HG02642 (cell line): Measurements from ENCODE around the gene DPY19L1.
"Not testable (repeated sequence)": the region's sequence is repeated elsewhere in the genome, so short reads cannot be mapped to it uniquely, and the experiment has no call there.

Source experiments
- ATAC-seq: cut with Tn5 transposase; IDR thresholded peaks from one replicate; pipeline ENCODE4 v1.9.1; 2021; ENCODE audit warnings: mild to moderate bottlenecking; ENCODE audit not compliant: unreplicated experiment, poor library complexity

The DPY19L1 gene

DNA sequence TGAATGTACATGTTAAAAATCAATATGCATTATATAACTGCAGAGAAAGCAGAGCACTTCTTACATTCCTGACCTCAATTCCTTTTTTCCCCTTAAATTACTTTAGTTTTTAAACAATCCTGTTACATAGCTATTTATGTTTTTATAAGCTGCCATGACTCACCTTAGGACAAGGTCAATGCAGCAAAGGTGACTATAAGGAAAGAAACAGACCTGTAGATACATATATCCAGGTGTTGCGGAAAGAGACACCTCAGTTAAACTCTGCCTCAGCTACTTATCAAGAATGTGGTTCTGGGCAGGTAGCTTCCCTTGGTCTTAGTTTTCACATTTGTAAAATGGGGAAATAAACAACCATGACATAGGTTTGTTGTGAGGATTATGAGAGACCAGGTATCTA lies 105.5 kb downstream of the DPY19L1 start:
- no peak for ATAC-seq

DNA sequence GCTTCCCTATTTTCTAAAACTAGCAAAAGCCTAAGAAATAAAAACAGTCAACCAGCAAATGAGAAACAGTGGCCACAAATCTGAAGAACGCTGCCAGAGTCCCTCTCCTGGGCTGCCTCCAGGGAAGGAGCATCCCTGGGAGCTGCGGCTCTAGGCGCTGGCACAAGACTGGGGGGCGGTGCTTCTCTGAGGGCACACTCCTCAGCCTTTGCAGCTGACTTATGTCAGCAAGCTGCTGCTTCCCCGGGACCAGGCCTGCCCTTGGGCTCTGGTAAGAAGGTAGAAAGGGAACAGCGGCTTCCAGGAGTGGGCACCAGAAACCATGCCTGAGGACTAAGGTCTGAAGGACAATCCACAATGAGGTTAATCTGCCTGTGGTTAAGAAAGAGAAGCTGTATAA lies 107.5 kb downstream of the DPY19L1 start:
- ATAC-seq: not testable (repeated sequence)

DNA sequence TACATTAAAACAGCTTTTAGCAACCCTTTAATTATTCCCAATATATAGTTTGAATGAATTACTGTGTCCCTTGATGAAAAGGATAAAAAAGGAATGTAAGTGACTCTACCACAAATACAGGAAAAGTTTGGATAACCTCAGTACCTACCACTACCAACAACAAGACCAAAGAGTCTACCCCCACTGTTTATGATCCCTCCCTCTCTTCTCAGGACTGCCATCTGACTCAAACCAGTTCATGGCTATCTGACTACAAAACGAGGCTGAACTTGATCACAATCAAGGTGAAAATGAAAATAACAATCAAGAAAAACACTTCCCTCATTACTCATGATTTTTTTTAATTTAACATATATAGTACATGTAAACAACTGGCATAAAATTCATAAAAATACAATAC lies 108.7 kb downstream of the DPY19L1 start:
- no peak for ATAC-seq

DNA sequence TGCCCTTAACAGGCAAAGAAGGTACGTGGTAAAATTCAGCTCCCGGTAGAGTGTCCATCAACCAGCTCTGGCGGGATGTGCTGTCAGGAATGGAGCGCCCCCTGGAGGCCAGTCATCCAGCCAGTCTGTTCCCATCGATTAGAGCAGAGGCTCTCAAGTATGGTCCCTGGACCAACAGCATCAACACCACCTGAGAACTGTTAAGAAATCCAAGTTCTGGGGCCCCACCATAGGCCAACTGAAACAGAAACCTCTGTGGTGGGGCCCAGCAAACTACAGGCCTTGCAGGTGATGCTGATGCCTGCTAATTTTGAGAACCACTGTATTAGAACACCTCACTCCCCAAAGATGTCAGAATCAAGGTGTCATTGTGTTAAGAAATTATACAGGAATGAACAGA lies 109.2 kb downstream of the DPY19L1 start:
- ATAC-seq: peak; percentile 72

DNA sequence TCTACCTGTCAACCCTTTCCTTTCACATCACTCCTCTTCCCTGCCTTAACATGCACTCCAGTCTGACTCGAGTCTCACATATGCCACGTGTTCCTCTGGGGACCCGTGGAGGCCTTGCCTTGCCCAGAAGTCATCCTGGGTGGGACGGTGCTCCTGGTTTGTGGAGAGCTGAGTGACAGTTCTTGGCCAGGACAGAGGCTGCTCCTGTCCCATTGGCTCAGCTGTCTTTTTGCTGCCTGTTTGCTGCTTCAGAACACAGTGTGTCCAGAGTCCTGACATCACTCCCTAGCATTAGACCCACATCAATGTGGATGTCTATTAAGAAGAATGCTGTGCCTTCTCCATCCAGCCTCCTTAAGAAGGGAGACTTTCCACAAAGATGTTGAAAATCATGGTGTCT lies 116.8 kb downstream of the DPY19L1 start:
- not testable (repeated sequence) for ATAC-seq

DNA sequence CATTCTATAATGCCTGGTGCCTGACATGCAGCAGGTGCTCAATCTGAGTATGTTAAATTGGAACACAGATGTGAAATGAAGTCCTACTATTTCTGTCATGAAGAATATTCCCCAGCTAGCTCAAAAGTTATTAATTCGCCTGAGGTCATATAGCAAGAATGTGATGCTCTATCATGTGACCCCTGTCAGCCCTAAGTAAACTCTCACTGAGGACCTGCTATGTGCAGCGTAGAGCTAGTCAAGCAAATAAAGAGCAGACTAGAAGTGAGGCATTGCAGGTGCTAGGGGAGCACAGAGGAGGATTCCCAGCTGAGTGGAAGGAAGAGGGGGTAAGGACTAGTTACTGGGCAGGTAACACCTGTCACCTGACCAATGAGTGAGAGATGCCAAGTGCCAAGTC lies 118.2 kb downstream of the DPY19L1 start:
- ATAC-seq: not testable (repeated sequence)

DNA sequence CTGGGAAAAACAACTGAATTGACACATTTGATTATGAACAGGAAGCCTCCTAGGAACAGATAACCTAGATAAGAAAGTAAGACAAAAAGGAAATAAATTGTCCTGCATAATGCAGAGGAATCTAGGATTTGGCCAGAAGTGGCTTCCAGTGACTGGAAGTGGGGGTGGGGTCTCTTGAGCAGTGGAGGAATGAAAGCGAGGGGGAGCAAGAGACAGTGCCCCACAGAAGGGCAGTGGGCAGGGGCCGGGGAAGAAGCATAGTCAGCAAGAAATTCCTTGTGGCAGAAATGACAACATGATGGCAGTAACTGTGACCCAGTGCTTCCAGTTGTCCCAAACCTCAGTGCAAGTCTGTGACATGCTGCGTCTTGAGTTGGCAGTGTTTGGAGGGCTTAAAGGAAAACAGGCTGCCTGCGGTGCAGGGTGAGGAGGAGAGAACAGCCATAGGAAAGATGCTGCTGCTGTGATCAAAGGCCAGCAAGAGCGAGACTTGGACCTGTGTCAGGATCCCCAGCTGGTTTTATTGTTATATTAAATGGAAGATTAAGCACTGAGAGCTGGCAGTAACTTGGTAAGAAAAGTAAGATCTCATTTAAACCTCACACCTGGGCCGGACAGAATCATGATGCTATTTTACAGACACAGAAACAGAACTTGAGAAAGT lies 119.0 kb downstream of the DPY19L1 start:
- not testable (repeated sequence) for ATAC-seq

DNA sequence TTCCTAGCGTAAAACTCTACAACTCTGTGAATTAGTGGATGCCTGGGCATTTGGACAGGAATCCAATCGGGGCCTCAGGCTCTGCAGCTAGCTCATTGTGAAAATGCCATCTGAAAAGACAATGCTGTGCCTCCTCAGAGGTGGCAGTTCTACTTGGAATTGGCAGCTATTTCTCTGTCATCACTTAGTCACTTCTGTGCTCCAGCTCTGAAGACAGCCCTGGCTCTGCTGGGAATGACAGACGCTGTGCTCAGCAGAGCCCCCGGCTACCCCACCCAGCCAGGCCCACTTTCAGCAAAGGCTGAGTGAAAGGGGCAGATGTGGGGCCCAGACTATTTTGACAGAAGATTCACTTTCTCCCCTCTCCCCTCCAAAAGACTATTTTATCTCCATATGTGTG lies 119.8 kb downstream of the DPY19L1 start:
- not testable (repeated sequence) for ATAC-seq

DNA sequence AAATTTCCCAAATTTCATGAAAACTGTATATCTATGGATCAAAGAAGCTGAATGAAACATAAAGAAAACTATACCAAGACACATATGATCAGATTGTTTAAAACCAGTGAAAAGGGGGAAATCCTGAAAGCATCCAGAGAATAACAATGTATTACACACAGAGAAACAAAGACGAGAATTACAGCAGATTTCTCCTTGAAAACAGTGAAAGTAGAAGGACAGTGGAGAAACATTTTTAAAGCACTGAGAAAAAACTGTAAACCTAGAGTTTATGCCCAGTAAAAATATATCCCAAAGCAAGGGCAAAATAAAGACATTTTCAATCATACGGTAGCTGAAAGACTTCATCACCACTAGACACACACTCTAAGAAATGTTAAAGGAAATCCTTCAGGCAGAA lies 121.0 kb downstream of the DPY19L1 start:
- no peak for ATAC-seq

DNA sequence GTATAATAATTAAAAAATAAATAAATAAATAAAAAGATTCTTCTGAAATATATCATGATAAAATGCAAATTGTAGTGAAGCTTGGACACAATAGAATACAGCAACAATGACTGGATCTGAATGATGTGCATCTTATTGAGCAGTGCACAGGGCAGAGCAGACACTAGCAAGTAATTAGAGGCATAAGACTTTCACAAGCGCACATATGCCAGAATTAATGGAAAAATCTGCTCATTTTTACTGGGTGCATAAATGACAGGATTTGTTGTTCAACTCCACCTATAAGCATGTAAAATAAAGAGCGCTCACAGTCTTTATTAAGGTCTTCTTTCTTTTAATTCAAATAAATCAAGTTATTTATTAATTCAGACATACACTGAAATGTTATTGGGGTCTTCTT lies 125.0 kb downstream of the DPY19L1 start:
- no peak for ATAC-seq

DNA sequence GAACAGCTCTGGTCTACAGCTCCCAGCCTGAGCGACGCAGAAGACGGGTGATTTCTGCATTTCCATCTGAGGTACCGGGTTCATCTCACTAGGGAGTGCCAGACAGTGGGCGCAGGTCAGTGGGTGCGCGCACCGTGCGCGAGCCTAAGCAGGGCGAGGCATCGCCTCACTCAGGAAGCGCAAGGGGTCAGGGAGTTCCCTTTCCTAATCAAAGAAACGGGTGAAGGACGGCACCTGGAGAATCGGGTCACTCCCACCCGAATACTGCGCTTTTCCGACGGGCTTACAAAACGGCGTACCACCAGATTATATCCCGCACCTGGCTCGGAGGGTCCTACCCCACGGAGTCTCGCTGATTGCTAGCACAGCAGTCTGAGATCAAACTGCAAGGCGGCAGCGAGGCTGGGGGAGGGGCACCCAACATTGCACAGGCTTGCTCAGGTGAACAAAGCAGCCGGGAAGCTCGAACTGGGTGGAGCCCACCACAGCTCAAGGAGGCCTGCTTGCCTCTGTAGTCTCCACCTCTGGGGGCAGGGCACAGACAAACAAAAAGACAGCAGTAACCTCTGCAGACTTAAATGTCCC lies 130.9 kb downstream of the DPY19L1 start:
- not testable (repeated sequence) for ATAC-seq

DNA sequence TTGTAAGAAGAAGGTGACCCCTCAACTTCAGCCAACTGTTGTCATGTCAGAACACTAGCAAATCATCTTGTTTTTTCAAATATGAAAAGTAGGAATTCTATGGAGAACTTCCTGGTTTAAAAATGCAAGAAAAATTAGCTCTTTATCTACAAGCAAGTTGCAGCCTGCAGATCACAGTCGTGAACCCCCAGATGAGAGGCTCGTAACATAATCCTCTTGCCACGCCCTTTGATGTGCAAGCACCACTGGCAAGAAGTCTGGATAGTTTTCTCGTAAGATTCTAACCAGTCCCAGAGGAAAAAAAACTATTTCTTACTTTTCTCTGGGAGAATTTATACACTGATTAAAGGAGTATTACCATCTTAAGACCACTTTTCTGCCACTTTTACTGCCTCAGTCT lies 132.3 kb downstream of the DPY19L1 start:
- no peak for ATAC-seq

DNA sequence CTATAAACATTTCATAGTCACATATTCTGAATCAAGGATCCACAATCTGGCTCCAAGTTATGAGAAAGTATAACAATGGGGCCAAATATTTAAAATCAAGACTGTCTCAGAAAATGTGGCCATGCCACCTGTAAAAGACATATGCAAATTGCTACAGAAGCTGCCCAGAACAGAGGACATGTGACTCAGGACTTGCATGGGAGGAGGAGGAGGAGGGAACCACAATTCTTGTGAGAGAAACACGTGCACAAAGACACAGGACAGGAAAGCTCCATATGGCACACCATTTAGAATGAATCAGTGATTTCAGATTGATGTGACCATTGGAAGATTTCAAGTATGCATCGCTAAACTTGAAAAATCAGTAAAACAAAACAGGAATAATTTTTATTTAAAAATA lies 133.4 kb downstream of the DPY19L1 start:
- ATAC-seq: not testable (repeated sequence)

DNA sequence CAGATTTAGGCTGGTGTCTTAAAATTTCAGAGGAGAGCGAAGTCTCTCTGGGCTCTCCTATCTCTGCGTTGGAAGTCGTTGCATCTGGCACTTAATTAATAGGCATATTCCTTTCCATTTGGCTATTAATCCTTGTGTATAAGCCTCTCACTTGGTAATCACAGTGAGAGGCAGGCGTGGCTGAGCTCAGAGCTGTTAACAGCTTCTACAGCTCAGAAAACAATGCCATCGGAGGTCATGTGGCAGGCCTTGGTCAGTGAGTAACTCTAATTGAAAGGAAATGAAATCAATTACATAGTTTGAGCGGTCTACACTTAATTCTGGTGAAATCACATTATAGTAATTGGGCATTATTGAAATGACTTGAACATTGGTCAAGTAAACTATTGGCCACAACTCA lies 135.1 kb downstream of the DPY19L1 start:
- ATAC-seq: no peak

DNA sequence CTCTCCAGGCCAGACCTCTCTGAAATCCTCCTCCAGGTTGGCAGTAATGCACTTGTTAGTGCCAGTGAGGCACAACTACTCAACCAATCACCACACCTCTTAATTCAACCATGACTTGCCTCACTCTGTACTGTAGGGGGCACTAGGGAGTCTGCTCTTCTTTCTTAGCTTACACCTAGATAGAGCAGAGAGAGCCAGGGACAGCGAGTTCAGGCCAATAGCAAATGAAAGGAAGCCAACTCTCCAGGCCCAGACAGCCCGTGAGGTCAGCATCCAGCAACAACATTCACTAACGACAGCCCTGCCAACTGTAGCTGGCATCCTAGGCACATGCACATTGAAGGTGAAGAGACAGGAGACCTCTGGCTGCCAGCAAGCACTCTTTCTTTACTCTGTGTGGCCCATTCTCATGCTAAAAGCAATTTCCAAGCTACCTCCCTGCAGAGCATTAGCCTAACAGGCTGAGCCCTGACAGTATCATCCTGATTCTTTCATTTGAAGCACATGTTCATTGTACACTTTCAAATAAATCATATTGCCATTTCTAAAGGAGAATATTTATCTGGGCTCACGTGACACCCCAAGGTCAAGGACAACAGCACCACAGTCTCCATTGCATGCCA lies 136.3 kb downstream of the DPY19L1 start:
- peak; percentile 54 for ATAC-seq

DNA sequence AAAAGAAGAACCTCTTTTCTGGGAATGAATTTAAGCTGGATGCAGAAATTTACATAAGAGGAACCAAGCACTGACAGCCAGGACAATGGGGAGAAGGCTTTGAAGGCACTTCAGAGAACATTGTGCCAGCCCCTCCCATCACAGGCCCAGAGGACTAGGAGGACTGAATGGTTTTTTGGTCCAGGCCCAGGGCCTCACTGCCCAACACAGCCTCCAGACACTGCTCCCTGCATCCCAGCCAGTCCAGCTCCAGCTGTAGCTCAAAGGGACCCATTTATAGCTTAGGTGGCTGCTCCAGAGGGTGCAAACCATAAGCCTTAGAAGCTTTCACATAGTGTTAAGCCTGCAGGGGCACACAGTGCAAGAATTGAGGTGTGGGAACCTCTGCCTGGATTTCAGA lies 142.1 kb downstream of the DPY19L1 start:
- no peak for ATAC-seq

DNA sequence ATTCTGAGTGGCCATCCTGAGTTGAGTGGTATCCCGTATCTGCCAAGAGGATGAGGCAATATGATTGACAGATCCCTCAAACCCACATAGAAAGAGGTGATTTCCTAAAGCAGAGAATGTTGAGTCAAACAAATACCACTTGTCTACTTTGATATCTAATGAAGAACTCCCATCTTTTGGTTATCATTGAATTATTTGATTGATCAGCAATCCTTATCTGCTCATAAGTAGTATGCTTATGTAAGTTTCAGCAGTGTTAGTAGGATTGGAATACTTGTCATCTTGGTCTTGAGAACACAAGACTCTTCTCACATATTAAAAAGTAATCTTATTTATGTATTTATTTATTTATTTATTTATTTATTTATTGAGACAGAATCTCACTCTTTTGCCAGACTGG lies 147.3 kb downstream of the DPY19L1 start:
- ATAC-seq: no peak

DNA sequence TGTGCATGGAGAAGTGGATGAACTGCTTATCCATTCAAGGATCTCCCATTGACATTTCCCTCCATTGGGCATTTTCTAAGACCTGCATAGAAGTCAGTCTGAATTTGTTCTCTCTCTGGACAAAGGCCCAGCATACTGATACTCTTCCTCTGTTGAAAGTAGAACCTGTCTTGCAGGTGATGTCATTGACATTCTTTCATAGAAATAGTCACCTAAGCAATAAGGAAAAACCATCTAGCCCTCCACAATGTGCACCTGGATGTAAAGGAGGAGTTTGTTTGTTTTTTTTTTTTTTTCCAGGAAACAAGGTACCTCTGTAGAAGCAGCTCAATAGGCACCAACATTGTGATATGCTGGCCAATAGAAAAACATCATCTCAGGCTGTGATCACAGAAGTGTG lies 150.4 kb downstream of the DPY19L1 start:
- ATAC-seq: no peak

DNA sequence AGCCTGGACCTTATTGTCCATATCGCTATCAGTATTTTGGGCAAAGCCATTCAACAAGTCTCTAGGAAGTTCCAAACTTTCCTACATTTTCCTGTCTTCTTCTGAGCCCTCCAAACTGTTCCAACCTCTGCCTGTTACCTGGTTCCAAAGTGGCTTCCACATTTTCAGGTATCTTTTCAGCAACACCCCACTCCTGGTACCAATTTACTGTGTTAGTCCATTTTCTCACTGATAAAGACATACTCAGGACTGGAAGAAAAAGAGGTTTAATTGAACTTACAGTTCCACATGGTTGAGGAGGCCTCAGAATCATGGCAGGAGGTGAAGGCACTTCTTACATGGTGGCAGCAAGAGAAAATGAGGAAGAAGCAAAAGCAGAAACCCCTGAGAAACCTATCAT lies 153.4 kb downstream of the DPY19L1 start:
- not testable (repeated sequence) for ATAC-seq

DNA sequence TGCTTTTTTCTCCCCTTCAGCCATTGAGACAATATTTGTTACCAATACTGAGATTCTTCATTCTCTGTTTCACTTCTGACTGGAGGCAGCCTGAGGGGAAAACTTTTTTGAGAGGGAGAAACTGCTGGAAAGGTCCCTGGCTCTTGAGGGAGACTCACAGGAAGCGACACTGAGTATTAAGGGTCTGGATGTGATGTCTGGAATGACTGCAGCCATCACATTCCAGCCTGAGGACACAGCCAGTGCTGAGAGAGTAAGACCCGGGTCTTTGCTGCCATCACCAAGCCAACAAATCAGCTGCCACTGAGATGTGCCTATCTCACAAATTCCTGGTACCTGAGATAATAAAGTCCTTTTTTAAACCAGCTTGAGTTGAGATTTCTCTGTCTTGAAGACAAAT lies 157.4 kb downstream of the DPY19L1 start:
- ATAC-seq: no peak

DNA sequence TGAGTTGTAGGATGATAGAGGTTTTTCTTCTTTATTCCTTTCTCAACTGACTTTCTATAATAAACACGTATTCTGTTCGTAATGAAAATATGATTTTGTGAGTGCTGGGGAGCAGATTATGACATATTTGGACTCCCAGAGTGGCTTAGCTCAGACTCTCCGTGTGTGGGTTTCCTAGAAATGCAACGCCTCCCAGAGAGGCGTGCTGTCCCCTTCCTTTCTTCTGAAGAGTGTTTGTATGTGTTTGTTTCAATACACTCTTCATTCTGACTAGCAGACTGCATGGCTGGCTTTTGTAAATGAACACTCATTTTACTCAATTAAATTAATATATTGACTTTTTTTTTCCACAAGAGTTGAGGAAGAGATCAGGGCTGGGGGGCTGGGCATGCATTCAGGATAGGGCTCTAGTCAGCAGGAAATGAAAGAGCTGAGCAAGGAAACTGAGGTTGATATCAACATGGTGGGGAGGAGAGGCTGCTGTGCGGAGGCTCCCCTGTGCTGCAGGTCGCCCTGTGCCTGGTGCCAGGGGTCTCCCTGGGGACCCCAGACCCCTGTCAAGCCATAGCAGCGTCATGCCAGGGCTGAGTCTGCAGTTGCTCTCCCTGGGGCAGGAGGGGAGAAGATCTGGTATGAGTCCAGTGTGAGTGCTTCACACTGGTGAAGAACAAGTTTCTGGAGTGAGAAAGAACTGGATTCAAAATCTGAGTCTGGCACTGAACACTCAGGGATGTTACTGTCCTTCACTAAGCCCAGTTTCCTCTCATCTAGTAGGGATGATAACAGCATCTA lies 158.1 kb downstream of the DPY19L1 start:
- not testable (repeated sequence) for ATAC-seq
